ENCODE results near the gene MAN2A2.
A peak's percentile ranks its signal among the peaks of the same experiment; 100 is the strongest.

MAN2A2 gene

DNA sequence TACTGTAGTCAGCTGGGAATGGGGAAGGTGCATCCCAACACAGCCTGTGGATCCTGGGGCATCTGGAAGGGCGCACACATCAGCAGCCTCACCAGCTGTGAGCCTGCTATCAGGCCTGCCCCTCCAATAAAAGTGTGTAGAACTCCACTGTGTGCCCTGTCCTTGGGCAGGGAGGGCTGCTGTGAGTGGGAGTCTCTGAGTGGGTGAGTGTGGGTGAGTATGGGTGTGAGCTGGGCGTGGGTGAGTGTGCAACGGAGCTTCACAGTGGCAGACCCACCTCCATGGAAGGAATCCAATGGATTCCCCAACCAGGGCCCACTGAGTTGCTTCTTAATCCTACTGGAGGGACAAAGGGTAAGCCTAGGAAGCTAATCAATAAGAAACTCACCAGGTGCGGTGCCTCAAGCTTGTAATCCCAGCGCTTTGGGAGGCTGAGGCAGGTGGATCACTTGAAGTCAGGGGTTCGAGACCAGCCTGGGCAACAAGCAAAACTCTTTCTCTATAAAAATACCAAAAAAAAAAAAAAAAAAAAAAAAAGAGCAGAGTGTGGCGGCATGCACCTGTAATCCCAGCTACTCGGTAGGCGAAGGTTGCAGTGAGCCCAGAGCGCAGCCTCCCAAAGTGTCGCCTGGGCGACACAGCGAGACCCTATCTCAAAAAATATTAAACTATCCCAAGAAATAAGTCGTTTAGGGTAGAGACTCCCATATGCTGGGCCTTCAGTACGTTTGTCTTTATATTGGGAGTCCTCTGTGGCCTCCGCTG is 51.0 kb downstream of the MAN2A2 start:
- H3K9me3 ChIP-seq = no peaks in the 10 kb centered on the region
- TF ChIP-seq CTCF (IDR thresholded peaks at IDR 0.05) = no peak
- H3K27me3 ChIP-seq = no peaks in the 10 kb centered on the region
- peak overlapping the region; percentile 57 for H3K27ac ChIP-seq
- peaks cover 23 to 30% of the 10 kb centered on the region in 2 experiments for H3K4me1 ChIP-seq (ENCODE audit: control insufficient read depth in 1 of 2, insufficient read depth in 1 of 2, low read depth in 1 of 2, low read length in 1 of 2)
- peak overlapping the region; percentile 95 to 96 for H3K4me3 ChIP-seq (ENCODE audit: low read depth in 1 of 2, low read length in 1 of 2)
- H3K36me3 ChIP-seq = peaks cover 50% of the 10 kb centered on the region

GRCh38 chr15:90954712-90955623 is 51.9 kb downstream of the MAN2A2 start, which contains the start of gene RCCD1:
TSS of gene RCCD1 (plus strand) at chr15:90954884. CDS start at chr15:90956735, 1,851 bp downstream.
- peak within 1 kb of the TSS; percentile 95 to 96 for H3K4me3 ChIP-seq (ENCODE audit: low read depth in 1 of 2, low read length in 1 of 2)
- no peaks in the 10 kb centered on the region for H3K9me3 ChIP-seq
- peak within 1 kb of the TSS; percentile 57 for H3K27ac ChIP-seq
- no peaks in the 10 kb centered on the region for H3K27me3 ChIP-seq
- H3K36me3 ChIP-seq = peaks cover 45% of the 10 kb centered on the region
- H3K4me1 ChIP-seq (ENCODE audit: control insufficient read depth in 1 of 2, insufficient read depth in 1 of 2, low read depth in 1 of 2, low read length in 1 of 2) = peaks cover 23 to 30% of the 10 kb centered on the region in 2 experiments
- no peak for TF ChIP-seq CTCF (IDR thresholded peaks at IDR 0.05)

GRCh38 chr15:90955624-90956273 is 52.6 kb downstream of the MAN2A2 start:
- Histone ChIP-seq H3K4me1 (ENCODE audit: control insufficient read depth in 1 of 2, insufficient read depth in 1 of 2, low read depth in 1 of 2, low read length in 1 of 2) (peaks cover 23 to 30% of the 10 kb centered on the region in 2 experiments), H3K27me3 (no peaks in the 10 kb centered on the region), H3K9me3 (no peaks in the 10 kb centered on the region), H3K36me3 (peaks cover 45% of the 10 kb centered on the region), H3K27ac (no peak overlapping the region), H3K4me3 (ENCODE audit: low read depth in 1 of 2, low read length in 1 of 2) (peak overlapping the region in 1 of 2 experiments; percentile 96)
- TF ChIP-seq CTCF (IDR thresholded peaks at IDR 0.05) = no peak

- Histone ChIP-seq H3K9me3 (no peaks in the 10 kb centered on the region), H3K36me3 (peaks cover 45% of the 10 kb centered on the region), H3K27ac (no peak overlapping the region), H3K27me3 (no peaks in the 10 kb centered on the region), H3K4me3 (ENCODE audit: low read depth in 1 of 2, low read length in 1 of 2) (peak overlapping the region; percentile 39 to 60), H3K4me1 (ENCODE audit: control insufficient read depth in 1 of 2, insufficient read depth in 1 of 2, low read depth in 1 of 2, low read length in 1 of 2) (peaks cover 23 to 30% of the 10 kb centered on the region in 2 experiments)
- TF ChIP-seq CTCF (IDR thresholded peaks at IDR 0.05) = peak; percentile 84
Observed at GRCh38 chr15:90956274-90957030, 53.4 kb downstream of the MAN2A2 start.

All from neutrophil (primary cell).